ENCODE data around the gene MRPS2.

DNA sequence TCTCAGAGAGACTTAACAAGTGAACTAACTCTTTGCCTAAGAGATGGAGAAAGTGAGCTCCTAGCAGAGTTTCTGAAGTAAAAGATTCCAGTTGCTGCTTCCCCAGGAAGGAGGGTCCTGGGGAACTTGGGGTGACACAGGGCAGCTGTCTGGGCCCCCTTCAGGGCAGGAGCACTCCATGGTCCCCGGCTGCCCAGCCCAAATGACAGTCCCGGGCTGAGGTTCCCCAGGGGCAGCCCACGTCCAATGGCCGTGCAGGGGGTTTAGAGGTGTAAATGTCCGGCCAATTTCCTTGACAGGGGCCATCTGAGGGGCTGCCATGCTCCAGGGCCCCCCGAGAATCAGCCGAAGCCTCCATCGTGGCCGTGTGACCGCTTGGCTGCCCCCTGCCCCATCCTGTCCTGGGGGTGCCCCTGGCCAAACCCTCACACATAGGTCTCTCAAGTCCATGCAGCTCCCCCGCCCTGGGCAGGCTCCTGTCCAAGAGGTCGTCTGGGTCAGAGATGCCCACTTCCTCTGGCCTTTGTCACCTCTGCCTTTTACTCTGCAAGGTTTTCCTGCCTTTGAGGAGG is 26.4 kb upstream of the MRPS2 start:
- TF ChIP-seq, protein P1, sequence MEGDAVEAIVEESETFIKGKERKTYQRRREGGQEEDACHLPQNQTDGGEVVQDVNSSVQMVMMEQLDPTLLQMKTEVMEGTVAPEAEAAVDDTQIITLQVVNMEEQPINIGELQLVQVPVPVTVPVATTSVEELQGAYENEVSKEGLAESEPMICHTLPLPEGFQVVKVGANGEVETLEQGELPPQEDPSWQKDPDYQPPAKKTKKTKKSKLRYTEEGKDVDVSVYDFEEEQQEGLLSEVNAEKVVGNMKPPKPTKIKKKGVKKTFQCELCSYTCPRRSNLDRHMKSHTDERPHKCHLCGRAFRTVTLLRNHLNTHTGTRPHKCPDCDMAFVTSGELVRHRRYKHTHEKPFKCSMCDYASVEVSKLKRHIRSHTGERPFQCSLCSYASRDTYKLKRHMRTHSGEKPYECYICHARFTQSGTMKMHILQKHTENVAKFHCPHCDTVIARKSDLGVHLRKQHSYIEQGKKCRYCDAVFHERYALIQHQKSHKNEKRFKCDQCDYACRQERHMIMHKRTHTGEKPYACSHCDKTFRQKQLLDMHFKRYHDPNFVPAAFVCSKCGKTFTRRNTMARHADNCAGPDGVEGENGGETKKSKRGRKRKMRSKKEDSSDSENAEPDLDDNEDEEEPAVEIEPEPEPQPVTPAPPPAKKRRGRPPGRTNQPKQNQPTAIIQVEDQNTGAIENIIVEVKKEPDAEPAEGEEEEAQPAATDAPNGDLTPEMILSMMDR (IDR thresholded peaks at IDR 0.05) = no peak
- TF ChIP-seq EP300 (IDR thresholded peaks at IDR 0.05) = no peak
- no peak for TF ChIP-seq POLR2A (IDR thresholded peaks at IDR 0.05; ENCODE audit: low read length)
- TF ChIP-seq RCOR1 (IDR thresholded peaks at IDR 0.05; ENCODE audit: low read depth, low read length) = no peak
- TF ChIP-seq, protein P2, sequence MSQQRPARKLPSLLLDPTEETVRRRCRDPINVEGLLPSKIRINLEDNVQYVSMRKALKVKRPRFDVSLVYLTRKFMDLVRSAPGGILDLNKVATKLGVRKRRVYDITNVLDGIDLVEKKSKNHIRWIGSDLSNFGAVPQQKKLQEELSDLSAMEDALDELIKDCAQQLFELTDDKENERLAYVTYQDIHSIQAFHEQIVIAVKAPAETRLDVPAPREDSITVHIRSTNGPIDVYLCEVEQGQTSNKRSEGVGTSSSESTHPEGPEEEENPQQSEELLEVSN (IDR thresholded peaks at IDR 0.05; ENCODE audit: borderline replicate concordance, low read depth) = no peak
- TF ChIP-seq HDAC2 (IDR thresholded peaks at IDR 0.05) = no peak
- TF ChIP-seq RAD21 (conservative IDR thresholded peaks at IDR 0.05 in 1 of 2, IDR thresholded peaks at IDR 0.05 in 1 of 2) = no peak
- TF ChIP-seq, protein P3, sequence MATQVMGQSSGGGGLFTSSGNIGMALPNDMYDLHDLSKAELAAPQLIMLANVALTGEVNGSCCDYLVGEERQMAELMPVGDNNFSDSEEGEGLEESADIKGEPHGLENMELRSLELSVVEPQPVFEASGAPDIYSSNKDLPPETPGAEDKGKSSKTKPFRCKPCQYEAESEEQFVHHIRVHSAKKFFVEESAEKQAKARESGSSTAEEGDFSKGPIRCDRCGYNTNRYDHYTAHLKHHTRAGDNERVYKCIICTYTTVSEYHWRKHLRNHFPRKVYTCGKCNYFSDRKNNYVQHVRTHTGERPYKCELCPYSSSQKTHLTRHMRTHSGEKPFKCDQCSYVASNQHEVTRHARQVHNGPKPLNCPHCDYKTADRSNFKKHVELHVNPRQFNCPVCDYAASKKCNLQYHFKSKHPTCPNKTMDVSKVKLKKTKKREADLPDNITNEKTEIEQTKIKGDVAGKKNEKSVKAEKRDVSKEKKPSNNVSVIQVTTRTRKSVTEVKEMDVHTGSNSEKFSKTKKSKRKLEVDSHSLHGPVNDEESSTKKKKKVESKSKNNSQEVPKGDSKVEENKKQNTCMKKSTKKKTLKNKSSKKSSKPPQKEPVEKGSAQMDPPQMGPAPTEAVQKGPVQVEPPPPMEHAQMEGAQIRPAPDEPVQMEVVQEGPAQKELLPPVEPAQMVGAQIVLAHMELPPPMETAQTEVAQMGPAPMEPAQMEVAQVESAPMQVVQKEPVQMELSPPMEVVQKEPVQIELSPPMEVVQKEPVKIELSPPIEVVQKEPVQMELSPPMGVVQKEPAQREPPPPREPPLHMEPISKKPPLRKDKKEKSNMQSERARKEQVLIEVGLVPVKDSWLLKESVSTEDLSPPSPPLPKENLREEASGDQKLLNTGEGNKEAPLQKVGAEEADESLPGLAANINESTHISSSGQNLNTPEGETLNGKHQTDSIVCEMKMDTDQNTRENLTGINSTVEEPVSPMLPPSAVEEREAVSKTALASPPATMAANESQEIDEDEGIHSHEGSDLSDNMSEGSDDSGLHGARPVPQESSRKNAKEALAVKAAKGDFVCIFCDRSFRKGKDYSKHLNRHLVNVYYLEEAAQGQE (IDR thresholded peaks at IDR 0.05) = no peak
- no peak for TF ChIP-seq HOXA7 (CRISPR knock-in tag; IDR thresholded peaks at IDR 0.05)
- TF ChIP-seq MAZ (IDR thresholded peaks at IDR 0.05; ENCODE audit: borderline replicate concordance, low read depth, low read length) = no peak

All from A549 (cell line).